GM19043 (cell line): ENCODE measurements around the gene TMUB2.
A peak's percentile ranks its signal among the peaks of the same experiment; 100 is the strongest.
"Not testable (repeated sequence)": the region's sequence is repeated elsewhere in the genome, so short reads cannot be mapped to it uniquely, and the experiment has no call there.

Experiments used
- ATAC-seq: cut with Tn5 transposase; IDR thresholded peaks from one replicate; pipeline ENCODE4 v1.9.1; 2021; ENCODE audit warnings: low read depth; ENCODE audit not compliant: unreplicated experiment

The TMUB2 gene

GRCh38 chr17:44186307-44187130 is at the start of gene TMUB2:
Gene TMUB2, plus strand, starts transcription at chr17:44186972. Its CDS starts 737 bp downstream, at chr17:44187709.
- peak; percentile 80 for ATAC-seq

- ATAC-seq: no peak
Measured at GRCh38 chr17:44137891-44138709, 48.7 kb upstream of the TMUB2 start.

DNA sequence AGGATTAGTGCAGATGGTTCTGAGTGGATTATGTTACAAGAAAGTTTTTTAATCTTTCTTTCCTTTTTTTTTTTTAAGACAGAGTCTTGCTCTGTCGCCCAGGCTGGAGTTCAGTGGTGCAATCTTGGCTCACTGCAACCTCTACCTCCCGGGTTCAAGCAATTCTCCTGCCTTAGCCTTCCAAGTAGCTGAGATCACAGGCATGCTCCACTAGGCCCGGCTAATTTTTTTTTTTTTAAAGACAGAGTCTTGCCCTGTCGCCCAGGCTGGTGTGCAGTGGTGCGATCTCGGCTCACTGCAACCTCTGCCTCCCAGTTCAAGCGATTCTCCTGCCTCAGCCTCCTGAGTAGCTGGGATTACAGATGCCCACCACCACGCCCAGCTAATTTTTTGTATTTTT is 42.9 kb upstream of the TMUB2 start:
- not testable (repeated sequence) for ATAC-seq

- no peak for ATAC-seq
Measured at GRCh38 chr17:44144966-44145739, 41.6 kb upstream of the TMUB2 start.

- no peak for ATAC-seq
Measured at GRCh38 chr17:44146375-44147346, 40.1 kb upstream of the TMUB2 start.

DNA sequence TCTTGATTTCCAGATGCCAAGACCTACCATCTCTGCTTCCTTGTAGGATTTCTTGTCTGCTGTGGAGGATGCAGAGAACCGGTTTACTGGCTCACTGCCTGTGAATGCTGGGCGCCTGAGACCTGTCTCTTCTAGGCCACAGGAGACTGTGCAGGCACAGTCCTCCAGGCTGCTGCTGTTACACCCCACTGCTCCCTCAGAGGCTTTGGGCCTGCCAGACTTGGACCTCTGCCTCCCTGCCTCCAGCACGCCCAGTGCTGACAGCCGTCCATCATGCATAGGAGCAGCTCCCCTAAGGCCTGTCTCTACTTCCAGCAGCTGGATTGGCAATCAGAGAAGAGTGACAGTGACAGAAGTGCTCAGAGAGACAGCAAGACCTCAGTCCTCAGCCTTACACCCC is 39.0 kb upstream of the TMUB2 start:
- no peak for ATAC-seq

GRCh38 chr17:44149066-44149465 is 37.7 kb upstream of the TMUB2 start:
- ATAC-seq: not testable (repeated sequence)

DNA sequence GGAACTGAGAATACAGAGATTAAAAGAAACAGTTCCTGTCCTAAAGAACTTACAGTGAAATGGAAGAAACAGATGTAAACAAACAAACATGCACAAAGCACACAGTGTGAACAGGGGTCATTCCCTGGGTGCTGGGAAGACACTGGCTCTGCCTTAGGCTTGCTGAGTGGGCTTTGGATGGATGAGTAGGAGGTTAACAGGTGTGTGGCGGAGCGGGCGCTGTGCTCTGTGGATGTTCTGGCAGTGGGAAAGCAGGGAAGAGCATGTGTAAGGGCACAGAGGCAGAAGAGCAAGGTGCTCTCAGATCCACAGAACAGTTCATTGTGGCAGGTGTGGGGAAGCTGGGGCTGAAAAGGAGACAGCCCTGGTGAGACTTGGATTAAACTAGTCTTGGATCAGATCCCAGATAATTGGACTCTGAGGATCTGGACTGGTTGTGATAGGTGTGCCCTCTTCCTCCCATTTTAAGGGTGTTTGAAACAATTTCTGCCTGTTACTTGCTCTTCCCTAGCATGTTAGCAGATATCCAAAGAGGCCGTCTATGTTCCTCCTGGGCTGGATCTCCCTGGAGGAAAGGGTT is 36.9 kb upstream of the TMUB2 start:
- no peak for ATAC-seq

- ATAC-seq: no peak
Measured at GRCh38 chr17:44152875-44153274, 33.9 kb upstream of the TMUB2 start.

GRCh38 chr17:44155488-44155887 is 31.3 kb upstream of the TMUB2 start:
- ATAC-seq: no peak

DNA sequence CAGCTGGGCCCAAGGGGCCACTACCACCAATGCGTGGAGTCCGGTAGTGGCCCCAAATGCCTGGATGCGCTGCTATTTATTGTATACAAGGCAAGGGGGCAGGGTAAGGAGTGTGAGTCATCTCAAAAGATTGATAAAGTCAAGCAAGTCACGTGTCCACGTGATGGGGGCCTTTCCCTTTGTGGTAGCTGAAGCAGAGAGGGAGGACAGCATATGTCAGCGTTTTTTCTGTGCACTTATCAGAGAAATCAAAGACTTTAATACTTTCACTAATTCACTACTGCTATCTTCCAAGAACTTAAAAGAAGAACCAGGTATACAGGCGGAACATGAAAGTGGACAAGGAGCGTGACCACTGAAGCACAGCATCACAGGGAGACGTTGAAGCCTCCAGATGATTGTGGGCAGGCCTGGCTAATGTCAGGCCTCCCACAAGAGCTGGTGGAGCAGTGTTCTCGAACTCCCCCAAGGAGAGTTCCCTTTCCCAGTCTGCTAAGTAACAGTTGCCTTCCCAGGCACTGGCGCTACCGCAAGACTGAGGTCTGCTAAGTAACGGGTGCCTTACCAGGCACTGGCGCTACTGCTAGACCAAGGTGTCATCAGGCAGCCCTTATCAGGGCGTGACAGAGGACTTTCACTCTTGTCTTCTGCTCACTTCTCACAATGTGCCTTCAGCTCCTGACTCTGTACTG is 27.1 kb upstream of the TMUB2 start:
- ATAC-seq: no peak

DNA sequence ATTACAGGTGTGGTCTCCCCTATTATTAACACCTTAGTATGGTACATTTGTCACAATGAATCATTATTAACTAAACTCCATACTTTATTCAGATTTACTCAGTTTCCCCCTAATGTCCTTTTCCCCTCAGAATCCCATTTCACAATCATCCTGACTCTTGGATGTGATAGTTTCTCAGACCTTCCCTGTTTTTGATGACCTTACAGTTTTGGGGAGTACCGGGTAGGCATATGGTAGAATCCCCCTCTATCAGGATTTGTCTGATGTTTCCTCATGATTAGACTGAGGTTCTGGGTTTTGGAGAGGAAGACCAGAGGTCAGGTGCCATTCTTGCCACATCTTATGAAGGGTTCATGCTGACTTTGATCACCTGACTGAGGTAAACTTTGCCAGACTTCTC is 22.3 kb upstream of the TMUB2 start:
- ATAC-seq: no peak

DNA sequence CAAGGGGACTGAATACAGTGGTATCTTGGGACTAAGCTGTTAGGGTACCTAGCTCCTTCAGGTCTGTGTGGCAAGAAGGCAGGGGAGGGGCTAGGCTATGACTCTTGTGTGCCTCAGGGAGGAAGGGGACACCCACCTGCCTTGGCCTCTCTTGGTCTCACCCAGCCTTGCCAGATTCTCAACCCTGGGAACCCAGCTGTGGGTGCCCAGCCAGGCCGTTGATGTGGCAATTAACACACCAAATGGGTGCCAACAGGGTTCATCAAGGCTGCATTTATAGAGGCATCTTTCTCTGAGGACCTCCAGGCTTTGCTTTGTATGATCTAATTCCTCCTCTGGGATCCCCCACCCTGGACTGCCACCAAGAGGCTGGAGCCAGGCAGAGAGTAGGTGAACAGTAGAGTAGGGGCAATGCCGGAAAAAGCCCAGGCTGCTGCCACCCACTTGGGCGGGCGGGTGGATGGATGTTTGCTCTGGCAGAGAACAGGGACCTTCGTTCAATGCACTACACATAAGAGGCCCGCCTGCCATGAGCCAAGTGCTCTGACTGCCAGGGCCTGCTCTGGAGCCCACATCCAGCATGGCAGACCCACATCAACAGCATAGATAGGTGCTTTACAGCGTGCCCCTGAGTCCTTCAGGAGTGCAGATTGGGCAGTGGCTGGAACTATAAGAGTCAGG is 19.5 kb upstream of the TMUB2 start:
- ATAC-seq: no peak

DNA sequence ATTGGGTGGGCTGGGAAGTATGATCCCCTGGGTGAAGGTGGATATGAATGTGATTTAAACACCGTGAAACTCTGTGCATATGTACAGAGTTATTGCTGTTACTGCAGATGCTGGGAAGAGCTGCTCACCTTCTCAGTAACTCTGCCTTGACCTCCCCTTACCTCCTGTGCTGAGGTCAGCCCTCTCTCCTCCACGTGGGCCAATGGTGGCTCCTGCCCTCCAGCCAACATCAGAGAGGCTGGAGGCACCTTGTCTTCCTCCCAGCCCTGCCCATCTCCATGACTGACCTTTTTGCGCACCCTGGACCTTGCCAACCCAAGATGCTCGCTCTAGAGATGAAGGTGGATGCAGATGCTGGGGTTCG is 16.7 kb upstream of the TMUB2 start:
- ATAC-seq: no peak

GRCh38 chr17:44170499-44171201 is 16.1 kb upstream of the TMUB2 start, which contains the start of gene ASB16:
Gene ASB16, plus strand, starts transcription at chr17:44170704. Its CDS starts 86 bp downstream, at chr17:44170790.
- no peak for ATAC-seq

- no peak for ATAC-seq
Measured at GRCh38 chr17:44171931-44172455, 14.8 kb upstream of the TMUB2 start.

DNA sequence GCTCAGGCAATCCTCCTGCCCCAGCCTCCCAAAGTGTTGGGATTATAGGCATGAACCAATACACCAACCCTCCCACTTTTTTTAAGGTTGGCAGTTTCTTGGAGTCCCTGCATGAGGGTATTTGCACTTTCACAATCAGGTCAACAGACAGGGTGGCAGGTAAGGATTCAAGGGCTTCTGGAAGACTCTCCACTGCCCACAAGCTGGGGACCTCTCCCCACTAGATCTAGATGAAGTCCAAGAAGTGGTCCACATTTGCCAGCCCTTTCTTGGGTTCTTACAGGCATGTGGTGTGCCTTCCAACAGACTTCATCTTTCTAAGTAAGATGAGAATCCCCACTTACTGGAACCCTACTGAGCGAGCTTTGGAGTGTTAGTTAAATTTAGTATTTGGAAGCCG is 12.3 kb upstream of the TMUB2 start:
- no peak for ATAC-seq
